ENCODE measurements around the gene BCL2L12.

The BCL2L12 gene

GRCh38 chr19:49680421-49681351, 15.0 kb downstream of the BCL2L12 start:
- peaks cover 39% of the 10 kb centered on the region for H3K36me3 Mint-ChIP-seq (ENCODE audit: low read depth)
- peak overlapping the region; percentile 89 for H3K4me3 Mint-ChIP-seq
- H3K27ac Mint-ChIP-seq: peak overlapping the region; percentile 95
- DNase-seq: peak; percentile 100
- no peaks in the 10 kb centered on the region for H3K9me3 Mint-ChIP-seq
- H3K4me1 Mint-ChIP-seq: peaks cover 39% of the 10 kb centered on the region
- H3K27me3 Mint-ChIP-seq (ENCODE audit: low read depth, poor library complexity): no peaks in the 10 kb centered on the region
- peak; percentile 100 for TF ChIP-seq CTCF (IDR thresholded peaks at IDR 0.05)

- Mint-ChIP-seq H3K36me3 (ENCODE audit: low read depth) (peaks cover 42% of the 10 kb centered on the region), H3K4me3 (no peak overlapping the region), H3K27ac (no peak overlapping the region), H3K9me3 (no peaks in the 10 kb centered on the region), H3K27me3 (ENCODE audit: low read depth, poor library complexity) (no peaks in the 10 kb centered on the region), H3K4me1 (peaks cover 42% of the 10 kb centered on the region)
- DNase-seq: no peak
- TF ChIP-seq CTCF (IDR thresholded peaks at IDR 0.05): no peak
Observed at GRCh38 chr19:49681830-49682229, 16.1 kb downstream of the BCL2L12 start.

- no peak for TF ChIP-seq CTCF (IDR thresholded peaks at IDR 0.05)
- Mint-ChIP-seq H3K4me3 (no peak overlapping the region), H3K4me1 (peaks cover 47% of the 10 kb centered on the region), H3K9me3 (no peaks in the 10 kb centered on the region), H3K27me3 (ENCODE audit: low read depth, poor library complexity) (no peaks in the 10 kb centered on the region), H3K27ac (no peak overlapping the region), H3K36me3 (ENCODE audit: low read depth) (peaks cover 42% of the 10 kb centered on the region)
- no peak for DNase-seq
Observed at GRCh38 chr19:49682274-49682673, 16.5 kb downstream of the BCL2L12 start.

GRCh38 chr19:49683814-49684250, 18.1 kb downstream of the BCL2L12 start:
- Mint-ChIP-seq H3K4me1 (peaks cover 55% of the 10 kb centered on the region), H3K4me3 (no peak overlapping the region), H3K27ac (no peak overlapping the region), H3K27me3 (ENCODE audit: low read depth, poor library complexity) (no peaks in the 10 kb centered on the region), H3K9me3 (no peaks in the 10 kb centered on the region), H3K36me3 (ENCODE audit: low read depth) (peaks cover 47% of the 10 kb centered on the region)
- no peak for TF ChIP-seq CTCF (IDR thresholded peaks at IDR 0.05)
- no peak for DNase-seq

- DNase-seq: no peak
- H3K36me3 Mint-ChIP-seq (ENCODE audit: low read depth): peaks cover 47% of the 10 kb centered on the region
Observed at GRCh38 chr19:49684251-49684982, 18.7 kb downstream of the BCL2L12 start.

More at GRCh38 chr19:49684251-49684982, 18.7 kb downstream of the BCL2L12 start:
- Mint-ChIP-seq H3K4me3 (no peak overlapping the region), H3K27me3 (ENCODE audit: low read depth, poor library complexity) (no peaks in the 10 kb centered on the region), H3K4me1 (peaks cover 55% of the 10 kb centered on the region), H3K9me3 (no peaks in the 10 kb centered on the region), H3K27ac (no peak overlapping the region)
- peak; percentile 29 for TF ChIP-seq CTCF (IDR thresholded peaks at IDR 0.05)

All from nephron progenitor cell (in vitro differentiated cells).